ENCODE data around the gene PEX26. TPM values are rescaled to one million over a fixed set of nuclear protein-coding genes. Genes with fewer than 3 reads are reported as not detected.

PEX26 gene
- polyA plus RNA-seq, 1 donor (not counting 4 experiments of a cell fraction or from before 2014, with no cell fraction given) = 23.0 TPM

GRCh38 chr22:18055619-18056160 is 22.1 kb upstream of the PEX26 start:
- Histone ChIP-seq H3K27ac (ENCODE audit: control insufficient read depth, insufficient read depth, low read length) (peak overlapping the region; percentile 59), H3K9me3 (ENCODE audit: control insufficient read depth, low read depth, low read length) (no peaks in the 10 kb centered on the region), H3K36me3 (ENCODE audit: control insufficient read depth in 2 of 2, extremely low read depth in 1 of 2, insufficient read depth in 2 of 2, low read length in 2 of 2) (no peaks in the 10 kb centered on the region), H3K4me2 (ENCODE audit: control insufficient read depth, extremely low read depth, insufficient read depth, low read depth, low read length) (peak overlapping the region; percentile 18), H3K79me2 (ENCODE audit: control insufficient read depth, insufficient read depth, low read length) (no peaks in the 10 kb centered on the region), H3K9me1 (ENCODE audit: control insufficient read depth, extremely low read depth, insufficient read depth, low read length) (no peaks in the 10 kb centered on the region), H2AFZ (ENCODE audit: control insufficient read depth, low read length) (peak overlapping the region; percentile 68), H3K4me3 (ENCODE audit: control insufficient read depth in 2 of 3, extremely low read depth in 1 of 3, insufficient read depth in 2 of 3, low read depth in 1 of 3, low read length in 3 of 3) (no peak overlapping the region), H3K27me3 (ENCODE audit: control insufficient read depth, extremely low read depth, insufficient read depth, low read length) (no peaks in the 10 kb centered on the region), H3K9ac (ENCODE audit: control insufficient read depth, extremely low read depth, insufficient read depth, low read length) (no peak overlapping the region), H3K4me1 (ENCODE audit: control insufficient read depth, extremely low read depth, insufficient read depth, low read length) (peaks cover 31% of the 10 kb centered on the region), H4K20me1 (ENCODE audit: control insufficient read depth, extremely low read depth, insufficient read depth, low read length) (no peaks in the 10 kb centered on the region)
- TF ChIP-seq CTCF (optimal IDR thresholded peaks at IDR 0.05 in 1 of 3, IDR thresholded peaks at IDR 0.05 in 1 of 3, conservative IDR thresholded peaks at IDR 0.05 in 1 of 3; ENCODE audit: extremely low read depth in 1 of 3, insufficient read depth in 2 of 3, low read length in 3 of 3) (no peak), EZH2 (IDR thresholded peaks at IDR 0.05; ENCODE audit: low read length) (no peak)
- dilution Hi-C loops (cut with MboI; ENCODE audit: extremely low pct_ligation_motif_present, low sequenced_read_pairs) = no loop called here
- DNase-seq (ENCODE audit: low read depth, low spot score) (no peak), FAIRE-seq (no peak)

- dilution Hi-C loops (cut with MboI; ENCODE audit: extremely low pct_ligation_motif_present, low sequenced_read_pairs) = no loop called here
- Histone ChIP-seq H3K9me3 (ENCODE audit: control insufficient read depth, low read depth, low read length) (no peaks in the 10 kb centered on the region), H3K27ac (ENCODE audit: control insufficient read depth, insufficient read depth, low read length) (peak overlapping the region; percentile 59), H3K36me3 (ENCODE audit: control insufficient read depth in 2 of 2, extremely low read depth in 1 of 2, insufficient read depth in 2 of 2, low read length in 2 of 2) (no peaks in the 10 kb centered on the region), H3K4me3 (ENCODE audit: control insufficient read depth in 2 of 3, extremely low read depth in 1 of 3, insufficient read depth in 2 of 3, low read depth in 1 of 3, low read length in 3 of 3) (no peak overlapping the region), H3K79me2 (ENCODE audit: control insufficient read depth, insufficient read depth, low read length) (no peaks in the 10 kb centered on the region), H3K9me1 (ENCODE audit: control insufficient read depth, extremely low read depth, insufficient read depth, low read length) (no peaks in the 10 kb centered on the region), H3K9ac (ENCODE audit: control insufficient read depth, extremely low read depth, insufficient read depth, low read length) (peak overlapping the region; percentile 59), H3K4me1 (ENCODE audit: control insufficient read depth, extremely low read depth, insufficient read depth, low read length) (peaks cover 33% of the 10 kb centered on the region), H4K20me1 (ENCODE audit: control insufficient read depth, extremely low read depth, insufficient read depth, low read length) (no peaks in the 10 kb centered on the region), H2AFZ (ENCODE audit: control insufficient read depth, low read length) (peak overlapping the region; percentile 68), H3K4me2 (ENCODE audit: control insufficient read depth, extremely low read depth, insufficient read depth, low read depth, low read length) (peak overlapping the region; percentile 18), H3K27me3 (ENCODE audit: control insufficient read depth, extremely low read depth, insufficient read depth, low read length) (no peaks in the 10 kb centered on the region)
- no peak for TF ChIP-seq EZH2 (IDR thresholded peaks at IDR 0.05; ENCODE audit: low read length)
- TF ChIP-seq CTCF (optimal IDR thresholded peaks at IDR 0.05 in 1 of 3, IDR thresholded peaks at IDR 0.05 in 1 of 3, conservative IDR thresholded peaks at IDR 0.05 in 1 of 3; ENCODE audit: extremely low read depth in 1 of 3, insufficient read depth in 2 of 3, low read length in 3 of 3) = no peak
- FAIRE-seq = no peak
- DNase-seq (ENCODE audit: low read depth, low spot score) = no peak
Observed at GRCh38 chr22:18056161-18056666, 21.6 kb upstream of the PEX26 start.

Measured in keratinocyte (primary cell).